SIG-M5 treated with dmso at 0.1 percent for 504 hours (cell line): ENCODE results near the gene DNAJC10.
A peak's percentile ranks its signal among the peaks of the same experiment; 100 is the strongest.
"Not testable (repeated sequence)": the region's sequence is repeated elsewhere in the genome, so short reads cannot be mapped to it uniquely, and the experiment has no call there.

Experiments
- DNase-seq: peaks from one replicate; lab custom pipeline; 2025; ENCODE audit not compliant: unreplicated experiment; lab: John Stamatoyannopoulos, UW

The DNAJC10 gene, protein sequence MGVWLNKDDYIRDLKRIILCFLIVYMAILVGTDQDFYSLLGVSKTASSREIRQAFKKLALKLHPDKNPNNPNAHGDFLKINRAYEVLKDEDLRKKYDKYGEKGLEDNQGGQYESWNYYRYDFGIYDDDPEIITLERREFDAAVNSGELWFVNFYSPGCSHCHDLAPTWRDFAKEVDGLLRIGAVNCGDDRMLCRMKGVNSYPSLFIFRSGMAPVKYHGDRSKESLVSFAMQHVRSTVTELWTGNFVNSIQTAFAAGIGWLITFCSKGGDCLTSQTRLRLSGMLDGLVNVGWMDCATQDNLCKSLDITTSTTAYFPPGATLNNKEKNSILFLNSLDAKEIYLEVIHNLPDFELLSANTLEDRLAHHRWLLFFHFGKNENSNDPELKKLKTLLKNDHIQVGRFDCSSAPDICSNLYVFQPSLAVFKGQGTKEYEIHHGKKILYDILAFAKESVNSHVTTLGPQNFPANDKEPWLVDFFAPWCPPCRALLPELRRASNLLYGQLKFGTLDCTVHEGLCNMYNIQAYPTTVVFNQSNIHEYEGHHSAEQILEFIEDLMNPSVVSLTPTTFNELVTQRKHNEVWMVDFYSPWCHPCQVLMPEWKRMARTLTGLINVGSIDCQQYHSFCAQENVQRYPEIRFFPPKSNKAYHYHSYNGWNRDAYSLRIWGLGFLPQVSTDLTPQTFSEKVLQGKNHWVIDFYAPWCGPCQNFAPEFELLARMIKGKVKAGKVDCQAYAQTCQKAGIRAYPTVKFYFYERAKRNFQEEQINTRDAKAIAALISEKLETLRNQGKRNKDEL

DNA sequence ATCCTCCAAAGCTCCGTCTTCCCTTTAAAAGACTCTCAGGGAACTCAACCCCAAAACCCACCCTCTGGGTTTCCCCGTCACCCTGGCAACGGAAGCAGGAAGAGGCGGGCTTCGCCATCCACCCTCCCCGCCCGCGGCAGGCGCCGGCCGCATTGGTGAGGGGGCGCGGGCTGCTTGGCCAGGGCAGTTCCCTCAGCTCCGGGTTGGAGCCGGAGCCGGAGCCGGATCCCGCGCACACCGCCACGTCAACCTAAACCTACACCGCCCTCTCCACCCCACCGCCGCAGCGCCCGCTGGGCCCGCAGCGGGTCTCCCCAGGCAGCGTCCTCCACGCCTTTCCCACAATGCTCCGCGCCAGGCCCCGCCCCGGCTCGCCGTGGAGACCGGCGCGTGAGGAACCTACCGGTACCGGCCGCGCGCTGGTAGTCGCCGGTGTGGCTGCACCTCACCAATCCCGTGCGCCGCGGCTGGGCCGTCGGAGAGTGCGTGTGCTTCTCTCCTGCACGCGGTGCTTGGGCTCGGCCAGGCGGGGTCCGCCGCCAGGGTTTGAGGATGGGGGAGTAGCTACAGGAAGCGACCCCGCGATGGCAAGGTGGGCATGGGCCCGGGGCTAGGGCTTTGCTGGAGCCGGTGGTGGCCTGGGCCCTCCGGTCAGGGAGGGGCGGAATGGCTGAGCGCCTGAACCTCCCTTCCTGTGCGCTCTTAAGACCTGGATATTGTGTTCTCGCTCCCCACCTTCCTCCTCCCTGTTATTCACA, at the start of gene DNAJC10:
DNAJC10 (plus strand) TSS at position 366 of the 758 bp plus-strand sequence. CDS start 1,830 bp downstream, outside the sequence.
- DNase-seq: peak; percentile 93

DNA sequence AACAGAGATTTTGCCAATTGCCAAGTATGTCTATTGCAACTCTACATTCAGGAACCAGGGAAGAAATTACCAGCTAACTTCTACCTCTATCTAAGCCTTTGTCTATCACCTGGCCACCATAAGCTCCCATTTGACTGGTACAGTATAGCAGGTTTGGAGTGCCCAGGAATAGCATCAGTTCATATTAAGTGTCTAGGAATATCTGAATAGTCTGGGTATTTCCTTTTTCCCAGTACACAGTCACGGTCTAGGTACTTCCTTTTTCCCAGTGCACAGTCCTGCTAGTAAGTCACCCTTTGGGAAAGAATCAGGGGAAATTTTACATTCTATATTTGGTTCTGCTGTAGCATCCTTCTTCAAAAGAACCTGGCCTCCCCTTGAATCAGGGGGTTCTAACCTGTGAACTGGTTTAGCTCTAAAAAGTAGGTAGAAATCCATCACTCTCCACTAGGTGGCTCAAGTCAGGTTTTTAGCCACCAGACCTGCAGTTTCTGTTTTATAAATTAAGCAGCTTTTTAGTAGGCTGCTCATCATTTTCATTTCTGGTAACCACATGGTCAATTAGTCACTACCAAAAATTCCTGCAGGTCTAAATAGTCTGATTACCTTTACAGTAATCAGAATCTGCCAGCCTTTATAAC, 49.3 kb upstream of the DNAJC10 start:
- DNase-seq: peak; percentile 45

DNA sequence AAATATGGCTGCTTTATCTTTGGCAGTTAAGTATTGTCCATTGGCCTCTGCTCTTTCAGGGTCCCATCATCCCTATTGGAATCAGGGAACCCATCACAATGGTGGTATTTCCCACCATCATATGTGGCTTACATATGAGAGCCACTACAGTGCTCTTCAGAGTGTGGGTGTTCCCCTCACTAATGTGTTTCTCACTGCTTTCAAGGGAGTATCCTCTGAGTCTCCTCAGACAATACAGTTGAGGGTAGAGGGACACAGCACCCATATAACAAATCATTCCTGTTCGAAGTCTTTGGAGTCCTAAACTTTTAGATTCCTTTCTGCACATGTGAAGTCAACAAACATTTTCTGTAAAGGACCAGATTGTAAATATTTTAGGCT, 48.8 kb upstream of the DNAJC10 start:
- DNase-seq: no peak

DNA sequence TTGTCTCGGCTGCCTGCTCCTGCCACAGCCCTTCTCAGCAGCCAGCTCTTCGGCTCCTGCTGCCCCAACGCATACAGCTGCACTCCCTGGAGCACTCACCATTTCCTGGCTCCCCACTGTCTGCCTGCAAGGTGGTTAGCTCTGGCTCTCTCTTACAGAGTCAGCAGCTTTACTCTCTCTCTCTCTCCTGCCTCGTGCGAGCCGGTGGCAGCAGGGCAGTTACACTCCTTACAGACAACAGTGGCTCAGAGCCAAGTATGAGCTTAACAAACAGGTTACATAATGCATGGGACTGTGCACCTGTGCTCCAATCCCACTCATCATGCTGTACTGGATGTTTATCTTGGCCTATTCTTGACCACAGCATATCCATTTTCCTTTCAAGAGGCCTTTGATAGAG, 47.4 kb upstream of the DNAJC10 start:
- DNase-seq: no peak

DNA sequence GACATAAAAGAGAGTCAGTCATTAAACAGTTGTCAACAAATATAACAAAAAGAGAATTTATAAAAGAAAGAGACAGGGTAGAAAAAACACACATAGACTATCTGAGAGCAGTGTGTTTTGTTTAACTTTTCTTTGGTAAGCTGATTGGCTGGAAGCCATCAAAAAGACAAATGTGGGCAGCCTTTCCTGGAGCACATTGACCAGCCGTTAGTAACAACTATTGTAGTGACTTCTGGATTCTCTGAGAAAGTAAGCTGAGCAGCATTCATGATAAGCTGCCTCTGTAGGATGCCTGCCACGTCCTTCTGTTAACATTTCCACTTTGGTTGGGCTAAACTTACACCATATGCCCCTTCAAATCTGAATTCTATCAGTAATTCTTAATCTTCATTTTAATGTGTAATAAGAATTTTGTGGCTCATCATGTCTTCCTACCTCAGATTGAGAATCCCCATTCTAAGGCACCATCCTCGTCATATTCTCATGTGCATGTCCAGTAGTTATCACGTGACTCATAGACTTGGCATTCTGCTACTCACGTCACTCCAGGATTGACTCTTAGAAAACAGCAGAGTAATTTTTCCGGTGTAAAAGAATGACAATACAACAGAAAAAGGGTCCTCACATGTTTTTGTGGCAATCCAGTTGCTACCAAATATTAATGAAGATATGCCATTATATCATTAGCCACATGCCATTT, 43.4 kb upstream of the DNAJC10 start:
- no peak for DNase-seq

DNA sequence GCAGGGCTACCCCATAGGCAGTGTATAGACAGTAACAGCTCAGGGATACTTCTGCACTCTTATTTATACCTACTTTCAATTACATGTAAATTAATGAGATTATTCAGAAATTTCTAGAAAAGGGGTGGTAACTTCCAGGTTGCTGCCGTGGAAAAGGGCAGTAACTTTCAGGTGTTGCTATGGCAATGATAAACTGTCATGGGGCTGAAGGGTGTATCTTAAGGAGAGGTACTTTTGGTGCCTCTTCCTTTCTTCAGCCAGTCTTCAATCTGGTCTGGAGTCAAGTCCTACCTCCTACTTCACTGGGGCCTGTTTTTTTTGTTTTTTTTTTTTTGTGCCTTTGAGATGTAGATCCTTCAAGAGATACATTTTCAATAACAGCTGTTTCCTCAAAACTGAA, 35.2 kb upstream of the DNAJC10 start:
- DNase-seq: no peak

DNA sequence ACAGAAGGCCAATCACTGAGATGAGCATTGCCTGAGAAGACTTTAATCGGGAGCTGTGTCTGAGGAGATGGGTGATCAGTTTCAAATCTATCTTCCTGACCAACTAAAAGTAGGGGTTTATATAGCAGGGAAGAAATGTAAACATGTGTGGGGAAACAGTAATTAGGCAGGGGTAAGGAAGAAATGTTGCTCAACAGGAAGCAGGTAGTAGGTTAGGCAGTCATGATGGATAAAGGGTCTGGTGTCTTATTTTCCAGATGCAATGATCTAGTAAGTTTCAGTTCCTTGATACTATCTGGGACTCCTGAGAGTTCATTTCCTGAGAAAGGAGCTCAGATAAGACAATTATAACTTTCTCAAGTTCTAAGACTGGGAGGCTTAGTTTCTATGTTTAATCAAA, 33.8 kb upstream of the DNAJC10 start:
- DNase-seq: peak; percentile 90

DNA sequence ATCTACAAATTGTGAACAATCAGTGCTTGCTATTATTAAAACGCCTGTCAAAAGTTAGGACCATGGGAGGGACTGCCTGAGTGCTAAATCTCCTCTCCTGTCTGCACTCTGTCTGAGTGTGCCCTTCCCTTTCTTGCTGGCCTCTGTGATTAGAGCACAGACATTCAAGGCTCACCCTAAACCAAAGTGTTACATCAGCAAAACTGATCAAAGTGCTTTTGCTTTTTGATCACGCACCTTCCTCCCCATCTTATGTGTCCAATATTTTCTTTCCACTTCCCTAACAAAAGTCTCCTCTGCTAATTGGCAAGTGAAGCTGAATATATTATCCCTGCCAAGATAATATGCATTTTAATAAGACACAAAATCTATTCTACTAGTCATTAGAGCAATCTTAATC, 30.5 kb upstream of the DNAJC10 start:
- no peak for DNase-seq

DNA sequence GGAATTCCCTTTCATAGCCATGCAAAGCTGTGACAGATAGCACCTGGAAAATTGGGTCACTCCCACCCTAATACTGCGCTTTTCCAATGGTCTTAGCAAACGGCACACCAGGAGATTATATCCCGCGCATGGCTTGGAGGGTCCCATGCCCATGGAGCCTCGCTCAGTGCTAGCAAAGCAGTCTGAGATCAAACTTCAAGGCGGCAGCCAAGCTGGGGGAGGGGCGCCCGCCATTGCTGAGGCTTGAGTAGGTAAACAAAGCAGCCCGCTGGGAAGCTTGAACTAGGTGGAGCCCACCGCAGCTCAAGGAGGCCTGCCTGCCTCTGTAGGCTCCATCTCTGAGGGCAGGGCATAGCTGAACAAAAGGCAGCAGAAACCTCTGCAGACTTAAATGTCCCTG, 29.3 kb upstream of the DNAJC10 start:
- not testable (repeated sequence) for DNase-seq

DNA sequence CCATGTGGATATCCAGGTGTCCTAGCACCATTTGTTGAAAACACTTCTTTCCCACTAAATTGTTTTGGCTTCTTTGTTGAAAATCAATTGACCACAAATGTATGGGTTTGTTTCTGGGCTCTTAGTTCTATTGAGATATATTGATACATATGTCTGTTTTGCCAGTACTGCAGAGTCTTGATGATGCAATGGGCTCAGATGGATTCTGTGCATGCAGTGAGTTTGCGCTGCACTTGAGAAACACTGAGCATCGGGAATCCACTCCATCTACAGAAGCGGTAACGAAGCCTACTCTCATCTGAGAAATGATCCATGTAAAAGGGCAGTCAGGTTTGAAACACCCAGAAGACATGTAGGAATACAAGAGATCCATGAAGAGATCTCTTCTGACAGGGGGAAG, 21.9 kb upstream of the DNAJC10 start:
- DNase-seq: no peak

DNA sequence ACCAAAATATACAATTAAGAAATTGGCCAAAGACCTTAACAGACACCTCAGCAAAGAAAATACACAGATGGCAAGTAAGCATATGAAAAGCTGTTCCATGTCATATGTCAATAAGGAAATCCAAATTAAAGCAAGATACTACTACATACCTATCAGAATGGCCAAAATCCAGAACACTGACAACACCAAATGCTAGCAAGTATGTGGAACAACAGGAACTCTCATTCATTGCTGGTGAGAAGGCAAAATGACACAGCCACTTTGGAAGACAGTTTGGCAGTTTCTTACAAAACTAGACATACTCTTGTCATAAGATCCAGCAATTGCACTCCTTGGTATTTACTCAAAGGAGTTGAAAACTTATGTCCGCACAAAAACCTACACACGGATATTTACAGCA, 20.3 kb upstream of the DNAJC10 start:
- no peak for DNase-seq

DNA sequence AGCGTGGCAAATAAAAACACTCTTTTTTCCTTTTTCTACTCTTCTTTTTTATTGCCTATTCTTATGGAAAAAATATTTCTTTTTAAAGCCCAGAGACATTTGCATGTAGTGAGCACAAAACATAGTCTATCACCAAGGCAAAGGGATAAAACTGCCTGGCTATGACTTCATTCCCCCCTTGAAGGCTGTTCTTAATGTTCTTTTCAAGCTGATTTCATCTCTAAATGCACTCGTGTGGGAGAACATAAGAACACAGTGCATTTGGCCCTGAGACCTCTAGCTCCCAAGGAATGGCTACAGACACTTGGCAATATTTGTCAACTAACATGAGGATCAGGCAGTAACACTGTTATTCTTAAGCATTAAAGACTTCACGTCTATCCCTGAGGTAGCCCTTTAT, 17.4 kb upstream of the DNAJC10 start:
- no peak for DNase-seq

DNA sequence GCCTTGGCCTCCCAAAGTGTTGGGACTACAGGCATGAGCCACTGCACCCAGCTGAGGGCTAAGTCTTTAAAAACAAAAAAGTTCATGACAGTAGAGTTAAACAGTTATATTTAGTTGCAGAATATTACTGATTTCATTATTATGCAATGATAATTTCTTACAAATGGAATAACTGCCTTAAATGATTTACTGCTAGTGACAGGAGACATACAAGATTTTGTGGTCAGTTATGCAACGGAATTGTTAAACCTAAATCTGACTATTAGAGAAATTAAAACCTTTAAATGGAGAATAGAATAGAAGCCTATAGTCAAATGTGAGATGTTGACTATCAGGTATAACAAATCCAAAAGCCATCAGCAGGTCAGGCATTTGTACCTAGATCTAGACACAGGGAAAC, 10.3 kb upstream of the DNAJC10 start:
- no peak for DNase-seq

DNA sequence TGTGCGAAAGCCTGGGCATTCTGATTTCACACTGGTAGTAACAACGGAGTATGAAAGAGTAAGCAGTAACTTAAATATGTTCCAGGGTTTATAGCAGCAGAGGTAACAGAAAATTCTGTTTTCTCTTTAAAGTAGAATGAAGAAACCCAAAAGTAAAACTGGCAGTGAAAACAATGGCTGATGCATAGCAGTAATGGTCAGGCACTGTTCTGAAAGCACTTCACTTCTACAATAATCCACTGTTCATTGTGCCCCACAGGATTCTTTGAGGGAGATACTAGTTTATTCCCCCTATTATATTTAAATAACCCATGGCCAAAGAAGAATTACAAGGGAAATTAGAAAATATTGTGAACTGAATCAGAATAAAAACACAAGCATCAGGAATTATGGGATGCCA, 9.3 kb upstream of the DNAJC10 start:
- no peak for DNase-seq

DNA sequence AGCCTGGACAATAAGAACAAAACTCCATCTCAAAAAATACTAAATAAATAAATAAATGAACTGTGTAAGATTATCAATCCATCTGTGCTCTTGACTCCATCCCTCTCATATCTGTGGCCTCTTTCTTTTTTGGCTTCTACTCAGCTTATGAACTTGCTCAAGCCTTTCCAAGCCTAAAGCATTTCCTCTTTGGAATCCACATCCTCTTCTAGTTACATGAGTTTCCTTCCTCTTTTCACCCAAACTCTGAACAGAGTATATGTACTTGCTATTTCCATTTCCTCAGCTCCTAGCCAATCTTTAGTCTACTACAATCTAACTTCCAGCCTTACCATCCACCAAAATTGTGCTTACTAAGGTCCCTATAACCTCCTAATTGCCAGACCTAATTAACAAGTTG, 2.5 kb upstream of the DNAJC10 start:
- peak; percentile 92 for DNase-seq

DNA sequence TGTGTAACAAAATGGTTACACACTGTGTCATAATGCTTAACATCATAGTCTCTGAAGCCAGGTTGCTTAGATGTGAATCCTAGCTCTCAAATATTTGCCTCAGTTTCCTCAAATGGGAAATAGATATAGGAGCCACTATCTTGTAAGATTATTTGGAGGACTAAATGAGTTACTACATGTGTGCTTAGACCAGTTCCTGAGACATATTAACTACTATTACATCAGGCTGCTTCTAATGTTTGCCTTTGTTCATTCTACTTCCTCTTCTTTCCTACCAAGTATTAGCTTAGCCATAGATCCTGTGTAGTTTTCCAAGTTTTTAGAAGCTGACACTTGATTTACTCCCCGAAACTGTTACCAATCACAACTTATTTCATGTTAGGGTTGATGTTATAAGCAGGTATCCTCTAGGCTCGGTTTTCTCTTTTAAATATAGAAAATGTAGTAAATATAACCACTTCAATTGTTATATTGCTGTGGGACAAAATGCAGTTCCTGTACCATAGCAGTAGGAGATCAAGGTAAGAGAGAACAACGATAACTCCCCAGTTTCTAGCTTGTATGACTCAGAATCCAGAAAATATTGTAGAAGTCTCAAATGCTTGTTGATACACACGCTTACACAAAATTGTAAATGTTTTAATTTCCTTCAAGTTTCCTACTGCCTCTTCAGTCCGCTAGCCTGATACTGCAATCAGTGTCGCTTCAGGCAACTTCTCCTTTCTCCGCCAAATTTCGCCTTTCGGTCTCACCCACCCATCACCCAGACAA, 751 bp upstream of the DNAJC10 start:
- peak; percentile 74 for DNase-seq

DNA sequence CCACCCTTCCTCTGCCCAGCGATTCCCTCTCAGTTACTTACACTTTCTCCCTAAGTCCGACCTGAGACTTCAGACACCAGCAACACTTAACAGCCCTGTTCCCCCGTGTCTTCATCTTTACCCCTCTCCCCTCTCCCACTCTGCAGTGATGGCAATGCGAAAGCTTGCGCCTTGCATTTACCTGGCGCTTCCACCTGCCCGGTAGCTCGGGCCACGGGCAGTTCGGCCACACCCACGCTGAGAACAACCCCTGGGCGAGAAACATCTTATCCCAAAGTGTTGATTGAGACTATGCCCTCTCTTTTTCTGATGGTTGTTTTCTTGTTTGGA, 558 bp downstream of the DNAJC10 start:
- no peak for DNase-seq

DNA sequence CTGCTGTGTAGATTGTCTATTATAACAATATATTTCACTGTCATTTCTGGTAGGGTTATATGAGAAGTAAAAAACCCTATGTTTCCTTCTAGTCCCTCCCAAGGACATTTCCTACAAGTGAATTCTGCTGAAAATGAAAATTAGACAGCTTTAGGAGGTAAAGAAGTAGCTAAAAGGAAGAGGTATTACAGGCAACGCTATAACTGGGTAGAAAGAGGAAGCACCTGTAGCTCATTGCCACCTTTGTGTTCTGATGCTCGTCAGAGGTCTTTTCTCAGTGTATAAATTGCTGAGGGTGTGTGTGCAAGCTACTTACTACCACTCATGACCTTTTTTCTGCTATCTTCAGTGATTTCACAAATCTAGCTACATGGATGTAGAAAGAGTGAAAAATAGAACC, 1.4 kb downstream of the DNAJC10 start:
- no peak for DNase-seq

DNA sequence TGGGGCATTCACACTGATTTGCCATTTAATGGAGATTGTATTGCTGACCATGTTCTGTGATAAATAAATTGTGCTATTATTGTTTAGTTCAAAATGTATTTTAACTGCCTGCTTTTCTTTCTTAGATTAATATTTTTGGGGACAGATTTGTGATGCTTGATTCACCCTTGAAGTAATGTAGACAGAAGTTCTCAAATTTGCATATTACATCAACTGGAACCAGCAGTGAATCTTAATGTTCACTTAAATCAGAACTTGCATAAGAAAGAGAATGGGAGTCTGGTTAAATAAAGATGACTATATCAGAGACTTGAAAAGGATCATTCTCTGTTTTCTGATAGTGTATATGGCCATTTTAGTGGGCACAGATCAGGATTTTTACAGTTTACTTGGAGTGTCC, 1.8 kb downstream of the DNAJC10 start:
- DNase-seq: no peak

DNA sequence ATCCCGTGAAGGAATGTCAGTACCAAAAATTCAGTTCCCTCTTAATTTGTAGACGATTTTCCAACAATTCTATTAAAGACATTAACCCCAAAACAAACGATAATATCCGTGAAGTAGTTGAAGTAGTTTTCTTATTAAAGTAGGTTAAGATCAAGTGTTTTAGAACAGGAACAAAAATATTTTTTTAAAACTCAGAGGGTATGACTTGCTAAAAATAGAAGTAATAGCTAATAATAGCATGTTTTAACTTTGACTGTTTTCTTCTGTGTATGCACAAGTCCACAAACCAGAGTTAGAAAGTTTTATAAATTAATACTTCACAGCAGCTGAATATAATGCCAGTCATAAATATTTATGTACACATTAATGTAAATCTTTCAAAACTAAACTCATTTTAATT, 2.4 kb downstream of the DNAJC10 start:
- DNase-seq: no peak
